Measurements from ENCODE around the gene MDK. TPM values are rescaled to one million over a fixed set of nuclear protein-coding genes. Genes with fewer than 3 reads are reported as not detected.

Gene MDK
- total and polyA plus RNA-seq, 2 donors (not counting 3 experiments of a cell fraction or from before 2014, with no cell fraction given): 331 to 893 TPM

GRCh38 chr11:46408407-46408986, 27.0 kb downstream of the MDK start:
- H4K20me1 ChIP-seq (replicated peaks; ENCODE audit: control insufficient read depth, extremely low read depth, insufficient read depth, low read length): no peaks in the 10 kb centered on the region
- TF ChIP-seq FOS (IDR thresholded peaks at IDR 0.05; ENCODE audit: borderline replicate concordance, insufficient read depth, low read length) (no peak), POLR2A (IDR thresholded peaks at IDR 0.05; ENCODE audit: low read depth, low read length) (no peak), EZH2 (IDR thresholded peaks at IDR 0.05; ENCODE audit: borderline replicate concordance, low read depth, low read length, severe bottlenecking) (no peak), GATA2 (IDR thresholded peaks at IDR 0.05; ENCODE audit: insufficient read depth, insufficient read length, low read depth, low read length) (no peak), MAX (IDR thresholded peaks at IDR 0.05; ENCODE audit: insufficient read depth, insufficient read length) (no peak), POLR2AphosphoS5 (IDR thresholded peaks at IDR 0.05; ENCODE audit: insufficient read depth, low read depth, low read length) (no peak), MYC (IDR thresholded peaks at IDR 0.05; ENCODE audit: low read depth, low read length) (no peak), JUN (IDR thresholded peaks at IDR 0.05; ENCODE audit: borderline replicate concordance, insufficient read depth, insufficient read length, low read depth) (no peak), CTCF (IDR thresholded peaks at IDR 0.05; ENCODE audit: extremely low read depth in 1 of 2, insufficient read depth in 1 of 2, low read depth in 1 of 2, low read length in 2 of 2) (no peak)
- CTCF ChIA-PET: interaction anchor here (1.5 to 2.1 kb wide), 4 partner anchors 9 to 121 kb away, joined by 4 to 11 read pairs (median 6); partner anchors contain the start of gene CHRM4
- FAIRE-seq (no peak), DNase-seq (ENCODE audit: low read depth, low spot score) (no peak)
- H3K9me1 ChIP-seq (replicated peaks; ENCODE audit: control insufficient read depth, extremely low read depth, insufficient read depth, low read length): no peaks in the 10 kb centered on the region
- H3K27me3 ChIP-seq (ENCODE audit: control insufficient read depth in 2 of 2, insufficient read depth in 2 of 2, low read length in 2 of 2): no peaks in the 10 kb centered on the region
- no peaks in the 10 kb centered on the region for H3K4me1 ChIP-seq (ENCODE audit: control insufficient read depth, extremely low read depth, insufficient read depth, low read length)
- POLR2A ChIA-PET: no interaction called here
- no peak overlapping the region for H3K9ac ChIP-seq (replicated peaks; ENCODE audit: extremely low read depth, insufficient read depth, low read length)
- dilution Hi-C loops (cut with MboI; ENCODE audit: extremely low pct_ligation_motif_present, low sequenced_read_pairs): no loop called here
- H3K9me3 ChIP-seq (replicated peaks; ENCODE audit: control insufficient read depth, insufficient read depth, low read length): no peaks in the 10 kb centered on the region
- intact Hi-C loops (cut with micrococcal nuclease): no loop called here
- no TSS peak for BruUV-seq (replicated peaks)
- H2AFZ ChIP-seq (ENCODE audit: low read depth, low read length): no peak overlapping the region
- no peak overlapping the region for H3K4me3 ChIP-seq (replicated peaks in 1 of 3; ENCODE audit: insufficient read depth in 1 of 3, low read depth in 1 of 3, low read length in 3 of 3)
- H3K36me3 ChIP-seq (ENCODE audit: control insufficient read depth in 2 of 2, extremely low read depth in 1 of 2, insufficient read depth in 2 of 2, low read length in 2 of 2): peaks cover 3 to 15% of the 10 kb centered on the region in 2 experiments
- H3K27ac ChIP-seq (ENCODE audit: insufficient read depth, low read depth, low read length): no peak overlapping the region
- H3K79me2 ChIP-seq (ENCODE audit: control insufficient read depth, insufficient read depth, low read length): no peaks in the 10 kb centered on the region
- no peak overlapping the region for H3K4me2 ChIP-seq (ENCODE audit: insufficient read depth, low read length)
